ENCODE data around the gene LIX1.
"Not testable (repeated sequence)": the region's sequence is repeated elsewhere in the genome, so short reads cannot be mapped to it uniquely, and the experiment has no call there.

The LIX1 gene

GRCh38 chr5:97140250-97140649 lies 2.2 kb downstream of the LIX1 start:
- DNase-seq: not testable (repeated sequence)

GRCh38 chr5:97136475-97136874 lies 5.9 kb downstream of the LIX1 start:
- DNase-seq: no peak

GRCh38 chr5:97135868-97136267 lies 6.5 kb downstream of the LIX1 start:
- DNase-seq: no peak

GRCh38 chr5:97134634-97135033 lies 7.8 kb downstream of the LIX1 start:
- DNase-seq: no peak

- DNase-seq: no peak
These were observed 9.3 kb downstream of the LIX1 start for GRCh38 chr5:97133101-97133500.

GRCh38 chr5:97131921-97132320 lies 10.5 kb downstream of the LIX1 start:
- no peak for DNase-seq

- DNase-seq: no peak
These were observed 11.2 kb downstream of the LIX1 start for GRCh38 chr5:97131139-97131710.

- no peak for DNase-seq
These were observed 14.7 kb downstream of the LIX1 start for GRCh38 chr5:97127727-97128126.

GRCh38 chr5:97125125-97125683 lies 17.2 kb downstream of the LIX1 start:
- no peak for DNase-seq

GRCh38 chr5:97124335-97124734 lies 18.1 kb downstream of the LIX1 start:
- DNase-seq: no peak

GRCh38 chr5:97121848-97122247 lies 20.6 kb downstream of the LIX1 start:
- DNase-seq: no peak

GRCh38 chr5:97120195-97120594 lies 22.2 kb downstream of the LIX1 start:
- DNase-seq: no peak

GRCh38 chr5:97119007-97119390 lies 23.4 kb downstream of the LIX1 start:
- no peak for DNase-seq

- no peak for DNase-seq
These were observed 24.0 kb downstream of the LIX1 start for GRCh38 chr5:97118261-97119006.

- no peak for DNase-seq
These were observed 26.5 kb downstream of the LIX1 start for GRCh38 chr5:97115932-97116331.

- no peak for DNase-seq
These were observed 30.2 kb downstream of the LIX1 start for GRCh38 chr5:97112230-97112629.

GRCh38 chr5:97111616-97112015 lies 30.8 kb downstream of the LIX1 start:
- DNase-seq: no peak

GRCh38 chr5:97111004-97111403 lies 31.4 kb downstream of the LIX1 start:
- no peak for DNase-seq

GRCh38 chr5:97107318-97107717 lies 35.1 kb downstream of the LIX1 start:
- no peak for DNase-seq

- DNase-seq: no peak
These were observed 36.2 kb downstream of the LIX1 start for GRCh38 chr5:97106216-97106581.

- no peak for DNase-seq
These were observed 36.8 kb downstream of the LIX1 start for GRCh38 chr5:97105501-97106215.

GRCh38 chr5:97102010-97102470 lies 40.4 kb downstream of the LIX1 start:
- no peak for DNase-seq

GRCh38 chr5:97101189-97101910 lies 41.1 kb downstream of the LIX1 start:
- no peak for DNase-seq
